Tibial nerve (tissue), 4 donors: ENCODE data around the gene TPK1. TPM values are rescaled to one million over a fixed set of nuclear protein-coding genes. Genes with fewer than 3 reads are reported as not detected.

Source experiments
- DNase-seq, 2 donors: peaks; one replicate each; pipeline ENCODE4 v3.0.0-alpha.2; 2019; ENCODE audit warnings: low spot score in 2 of 2
- H3K27ac ChIP-seq, 4 donors: fragments of 200-600 bp; sonication (generic) in 3 of 4; one replicate each; pipeline ENCODE4 v1.5.1; 2017 to 2019; ENCODE audit warnings: mild to moderate bottlenecking in 1 of 4
- H3K27me3 ChIP-seq, 2 donors: fragments of 200-600 bp; sonication (generic) in 1 of 2; one replicate each; pipeline versions ENCODE4 v1.5.1 to v1.6.0; 2017 to 2019
- H3K36me3 ChIP-seq, 3 donors: fragments of 200-600 bp; sonication (generic); one replicate each; pipeline ENCODE4 v1.5.1; 2018 to 2019
- H3K4me1 ChIP-seq, 4 donors: fragments of 200-600 bp; sonication (generic) in 3 of 4; one replicate each; pipeline ENCODE4 v1.5.1; 2017 to 2019
- H3K4me3 ChIP-seq, 4 donors: fragments of 200-600 bp; sonication (generic) in 3 of 4; one replicate each; pipeline ENCODE4 v1.5.1; 2017 to 2019; ENCODE audit warnings: mild to moderate bottlenecking in 1 of 4, moderate library complexity in 1 of 4
- H3K9me3 ChIP-seq, 4 donors: fragments of 200-600 bp; sonication (generic) in 3 of 4; one replicate each; pipeline ENCODE4 v1.5.1; 2017 to 2019
- CTCF ChIP-seq, 5 experiments: fragments of 200-600 bp in 3 of 5; fragments of 450-650 bp in 2 of 5; sonication (generic) in 3 of 5; IDR thresholded peaks; one replicate each; pipeline ENCODE4 v1.5.1; 2016 to 2019; ENCODE audit warnings: antibody characterized with exemption in 5 of 5, mild to moderate bottlenecking in 3 of 5, moderate library complexity in 2 of 5
- EP300 ChIP-seq, 2 donors: sonication (generic); formaldehyde crosslinking; IDR thresholded peaks; one replicate each; pipeline ENCODE4 v1.6.1; 2017; ENCODE audit warnings: antibody characterized with exemption in 2 of 2, mild to moderate bottlenecking in 1 of 2
- POLR2A ChIP-seq, 2 donors: fragments of 450-650 bp; IDR thresholded peaks; one replicate each; pipeline ENCODE4 v1.6.1; 2017; ENCODE audit warnings: antibody characterized with exemption in 2 of 2, mild to moderate bottlenecking in 2 of 2, moderate library complexity in 2 of 2
- WGBS, 2 donors: methylation state at CpG; one replicate each; pipeline ENCODE4 v1.1.5; 2018; 5-methylcytosine and 5-hydroxymethylcytosine counted together
- total RNA-seq, 4 donors: library from RNA; depleted of rRNA; stranded (reverse); fragments of >200 nt; gene quantifications; one replicate each; pipeline ENCODE4 v1.1.0, GENCODE V29; 2016

The TPK1 gene
- total RNA-seq, 4 donors from 2014 or later, result 4.5 to 18.8 (median 8.3) TPM

GRCh38 chr7:144676492-144676891 is 159.4 kb downstream of the TPK1 start:
- WGBS, 2 donors, result 86% methylated on average over 5 of the region's 5 CpGs
- no peak overlapping the region for H3K27ac ChIP-seq
- no peaks in the 10 kb centered on the region for H3K36me3 ChIP-seq
- H3K4me1 ChIP-seq, result no peaks in the 10 kb centered on the region
- DNase-seq, result no peak
- no peak for TF ChIP-seq POLR2A (IDR thresholded peaks at IDR 0.05)
- TF ChIP-seq CTCF (IDR thresholded peaks at IDR 0.05), result no peak
- no peak for TF ChIP-seq EP300 (IDR thresholded peaks at IDR 0.05)
- no peaks in the 10 kb centered on the region for H3K9me3 ChIP-seq
- no peaks in the 10 kb centered on the region for H3K27me3 ChIP-seq
- no peak overlapping the region for H3K4me3 ChIP-seq

GRCh38 chr7:144674550-144674949 is 161.3 kb downstream of the TPK1 start:
- Histone ChIP-seq H3K36me3 (no peaks in the 10 kb centered on the region), H3K4me3 (no peak overlapping the region), H3K9me3 (no peaks in the 10 kb centered on the region), H3K27me3 (no peaks in the 10 kb centered on the region), H3K27ac (no peak overlapping the region), H3K4me1 (peaks cover 0 to 12% (median 0%) of the 10 kb centered on the region in 4 donors)
- DNase-seq, result no peak
- no peak for TF ChIP-seq EP300 (IDR thresholded peaks at IDR 0.05)
- TF ChIP-seq CTCF (IDR thresholded peaks at IDR 0.05), result no peak
- TF ChIP-seq POLR2A (IDR thresholded peaks at IDR 0.05), result no peak

- TF ChIP-seq POLR2A (IDR thresholded peaks at IDR 0.05), result no peak
- no peak for TF ChIP-seq EP300 (IDR thresholded peaks at IDR 0.05)
- no peak for TF ChIP-seq CTCF (IDR thresholded peaks at IDR 0.05)
- DNase-seq, result no peak
- H3K27ac ChIP-seq, result no peak overlapping the region
- H3K4me3 ChIP-seq, result no peak overlapping the region
- 82 to 84% methylated on average over 2 of the region's 2 CpGs for WGBS, 2 donors
- H3K4me1 ChIP-seq, result peaks cover 0 to 12% (median 0%) of the 10 kb centered on the region in 4 donors
- no peaks in the 10 kb centered on the region for H3K27me3 ChIP-seq
- no peaks in the 10 kb centered on the region for H3K9me3 ChIP-seq
- H3K36me3 ChIP-seq, result no peaks in the 10 kb centered on the region
These were observed 163.0 kb downstream of the TPK1 start for GRCh38 chr7:144672869-144673268.

- no peak for DNase-seq
- 86 to 88% methylated on average over 4 of the region's 4 CpGs for WGBS, 2 donors
These were observed 164.4 kb downstream of the TPK1 start for GRCh38 chr7:144671429-144671828.

GRCh38 chr7:144670218-144670617 is 165.6 kb downstream of the TPK1 start:
- WGBS, 2 donors, result 12 to 18% methylated on average over 3 of the region's 3 CpGs
- Histone ChIP-seq H3K27ac (no peak overlapping the region), H3K4me1 (peaks cover 0 to 12% (median 0%) of the 10 kb centered on the region in 4 donors), H3K4me3 (no peak overlapping the region), H3K9me3 (no peaks in the 10 kb centered on the region), H3K36me3 (no peaks in the 10 kb centered on the region), H3K27me3 (no peaks in the 10 kb centered on the region)
- no peak for DNase-seq
- peak in 1 of 5 experiments; percentile 11 for TF ChIP-seq CTCF (IDR thresholded peaks at IDR 0.05)
- no peak for TF ChIP-seq EP300 (IDR thresholded peaks at IDR 0.05)
- TF ChIP-seq POLR2A (IDR thresholded peaks at IDR 0.05), result no peak

More at GRCh38 chr7:144671429-144671828, 164.4 kb downstream of the TPK1 start:
- Histone ChIP-seq H3K4me1 (peaks cover 0 to 12% (median 0%) of the 10 kb centered on the region in 4 donors), H3K27me3 (no peaks in the 10 kb centered on the region), H3K9me3 (no peaks in the 10 kb centered on the region), H3K36me3 (no peaks in the 10 kb centered on the region), H3K27ac (no peak overlapping the region), H3K4me3 (no peak overlapping the region)
- TF ChIP-seq EP300 (IDR thresholded peaks at IDR 0.05) (no peak), POLR2A (IDR thresholded peaks at IDR 0.05) (no peak), CTCF (IDR thresholded peaks at IDR 0.05) (no peak)
